SK-N-MC (cell line): Measurements from ENCODE around the gene TSFM.

Experiments
- EZH2 ChIP-seq: fragments of 200-600 bp; sonication (generic); IDR thresholded peaks from one replicate; pipeline ENCODE4 v1.6.1; 2017; ENCODE audit warnings: antibody characterized with exemption
- POLR2AphosphoS5 ChIP-seq: IDR thresholded peaks from 2 replicates; pipeline ENCODE4 v1.6.1; 2012; ENCODE audit warnings: mild to moderate bottlenecking, low read depth, low read length, borderline replicate concordance

GRCh38 chr12:57735198-57735855 is 47.3 kb upstream of the TSFM start:
- no peak for TF ChIP-seq POLR2AphosphoS5
- TF ChIP-seq EZH2 = no peak
